GM12878 (cell line): ENCODE data around the gene EFCC1. TPM values are rescaled to one million over a fixed set of nuclear protein-coding genes. Genes with fewer than 3 reads are reported as not detected.

ENCODE experiments used
- ATAC-seq: fragments of 200-7000 bp; cut with Tn5 transposase; 3 replicates; pipeline ENCODE4 v1.9.1; 2020; ENCODE audit warnings: mild to moderate bottlenecking, moderate library complexity
- BruUV-seq: library from RNA; stranded (reverse); fragments of 400-500 nt; replicated peaks from 2 replicates; lab custom pipeline; 2021; lab: Mats Ljungman, UMichigan
- CTCF ChIA-PET: fragments of 300-600 bp; sonication (Branson Sonifier 250); formaldehyde crosslinking; extraction: SDS; loops from one replicate; lab custom pipeline; 2021; ENCODE audit warnings: inconsistent platforms; lab: Yijun Ruan, JAX
- POLR2A ChIA-PET: fragments of 350-600 bp; formaldehyde crosslinking; extraction: SDS; loops from one replicate; lab custom pipeline; 2021; ENCODE audit warnings: inconsistent platforms; lab: Charles Lee
- RAD21 ChIA-PET: fragments of 300-600 bp; sonication (Branson Sonifier 250); formaldehyde crosslinking; loops from one replicate; lab custom pipeline; 2023; ENCODE audit warnings: antibody characterized with exemption; ENCODE audit not compliant: unreplicated experiment; lab: Charles Lee
- SMC1A ChIA-PET: fragments of 300-600 bp; sonication (Branson Sonifier 250); formaldehyde crosslinking; loops from one replicate; lab custom pipeline; 2023; ENCODE audit not compliant: unreplicated experiment, uncharacterized antibody; lab: Charles Lee
- DNase-seq: peaks from one replicate; pipeline ENCODE4 v3.0.0-alpha.2; 2011; ENCODE audit warnings: low read depth, low spot score
- FAIRE-seq: peaks from 3 replicates; lab custom pipeline; 2011; peaks lifted over from hg19 to GRCh38; lab: Jason Lieb, UNC
- H2AFZ ChIP-seq: 2 replicates; pipeline ENCODE4 v1.6.0; 2011; ENCODE audit warnings: low read depth, low read length, control low read depth; ENCODE audit not compliant: control insufficient read depth
- H3K27ac ChIP-seq: 2 replicates; pipeline ENCODE4 v1.5.1; 2011; ENCODE audit warnings: control low read depth; ENCODE audit not compliant: control insufficient read depth, insufficient read depth
- H3K27me3 ChIP-seq, 2 experiments: replicated peaks in 1 of 2; 2 replicates each; pipeline versions ENCODE4 v1.6.0 to v1.6.1; 2011; ENCODE audit warnings: low read length in 1 of 2; ENCODE audit not compliant: control insufficient read depth in 2 of 2, insufficient read depth in 2 of 2
- H3K36me3 ChIP-seq, 2 experiments: 2 replicates each; pipeline ENCODE4 v1.5.1; 2011; ENCODE audit warnings: low read length in 1 of 2; ENCODE audit not compliant: control insufficient read depth in 2 of 2, insufficient read depth in 2 of 2
- H3K4me1 ChIP-seq: 2 replicates; pipeline ENCODE4 v1.6.1; 2011; ENCODE audit warnings: mild to moderate bottlenecking, low read length, moderate library complexity, mixed read lengths; ENCODE audit not compliant: control insufficient read depth, insufficient read depth
- H3K4me2 ChIP-seq: 2 replicates; pipeline ENCODE4 v1.6.0; 2011; ENCODE audit warnings: control low read depth; ENCODE audit not compliant: control insufficient read depth, insufficient read depth
- H3K4me3 ChIP-seq: fragments of 200-600 bp; sonication (generic); 2 replicates; pipeline ENCODE4 v1.5.1; 2016
- H3K79me2 ChIP-seq: 2 replicates; pipeline ENCODE4 v1.6.0; 2011; ENCODE audit warnings: low read length; ENCODE audit not compliant: control insufficient read depth, insufficient read depth
- H3K9ac ChIP-seq: 2 replicates; pipeline ENCODE4 v1.8.0; 2011; ENCODE audit warnings: low read length, control low read depth, mixed read lengths; ENCODE audit not compliant: control insufficient read depth, insufficient read depth
- H3K9me3 ChIP-seq: replicated peaks from 3 replicates; pipeline ENCODE4 v1.5.1; 2011; ENCODE audit warnings: mild to moderate bottlenecking, low read length; ENCODE audit not compliant: control insufficient read depth, insufficient read depth
- H4K20me1 ChIP-seq: 2 replicates; pipeline ENCODE4 v1.6.0; 2011; ENCODE audit not compliant: control insufficient read depth, insufficient read depth
- ATF2 ChIP-seq: IDR thresholded peaks from 2 replicates; pipeline ENCODE4 v1.6.1; 2012; ENCODE audit warnings: low read length, inconsistent platforms
- CHD1 ChIP-seq: IDR thresholded peaks from 2 replicates; pipeline ENCODE4 v1.6.1; 2012; ENCODE audit warnings: low read depth, low read length, improper control_type of control experiment
- CUX1 ChIP-seq: IDR thresholded peaks from 2 replicates; pipeline ENCODE4 v1.6.1; 2012; ENCODE audit warnings: improper control_type of control experiment, low read depth, low read length; ENCODE audit not compliant: insufficient replicate concordance
- SMAD5 ChIP-seq: IDR thresholded peaks from 2 replicates; pipeline ENCODE4 v1.6.1; 2016; ENCODE audit warnings: antibody characterized with exemption, low read depth
- STAT3 ChIP-seq: IDR thresholded peaks from 2 replicates; pipeline ENCODE4 v1.6.1; 2011; ENCODE audit warnings: low read depth, low read length, improper control_type of control experiment
- ZNF274 ChIP-seq: IDR thresholded peaks from one replicate; pipeline ENCODE4 v1.8.0; 2011; ENCODE audit not compliant: insufficient read length, insufficient read depth
- ZZZ3 ChIP-seq: IDR thresholded peaks from 2 replicates; pipeline ENCODE4 v1.6.1; 2011; ENCODE audit warnings: low read depth; ENCODE audit not compliant: control insufficient read depth, insufficient read length
- WGBS: methylation state at CpG from one replicate; pipeline ENCODE4 v1.1.6; 2016; ENCODE audit warnings: low lambda C conversion rate; ENCODE audit not compliant: insufficient replicate concordance, insufficient coverage; ENCODE audit errors: missing lambda C conversion rate; 5-methylcytosine and 5-hydroxymethylcytosine counted together
- in situ Hi-C: fragments of 300-500 bp; cut with MboI; formaldehyde crosslinking; loops from 9 replicates; pipeline ENCODE4 v1.14.3; 2018; ENCODE audit warnings: mixed read lengths
- intact Hi-C: fragments of 100-400 bp; cut with micrococcal nuclease; formaldehyde crosslinking; loops from one replicate; pipeline ENCODE4 v1.14.2; 2022; ENCODE audit not compliant: unreplicated experiment
- polyA plus RNA-seq, 11 experiments: library from polyadenylated mRNA; depleted of rRNA in 4 of 11; unstranded in 6 of 11; stranded (reverse) in 5 of 11; fragments of >200 nt; fragmentation: Nextera tagmentation in 4 of 11; fragmentation: Illumina TruSeq in 1 of 11; extraction: Ambion mirVana in 4 of 11; extraction: Trizol in 1 of 11; gene quantifications; 1 replicate in 1 of 11; 2 replicates in 10 of 11; pipeline versions ENCODE4 v1.2.1 to v1.2.3, GENCODE V29; 2011 to 2016; ENCODE audit warnings: inconsistent platforms in 2 of 11, missing spikeins in 2 of 11, low read depth in 1 of 11
- total RNA-seq, 4 experiments: library from RNA; depleted of rRNA in 3 of 4; stranded (reverse); fragments of >200 nt in 3 of 4; fragmentation: Illumina TruSeq in 1 of 4; extraction: Trizol in 1 of 4; gene quantifications; 2 replicates each; pipeline versions ENCODE4 v1.2.1 to v1.2.3, GENCODE V29; 2013 to 2021

Gene EFCC1
- total and polyA plus RNA-seq, 10 of the 15 experiments (the other 5 are each of a cell fraction or from before 2014, with no cell fraction given) = not detected

- ChIA-PET CTCF (interaction anchor here (1.1 to 6.7 kb wide), 11 partner anchors 14 to 262 kb away, joined by 3 to 220 read pairs (median 20); a partner anchor contains a TSS), POLR2A (no interaction called here), RAD21 (interaction anchor here (1.5 to 7.3 kb wide), 5 partner anchors 38 to 191 kb away, joined by 11 to 88 read pairs (median 16); partner anchors contain the start of gene RAB43), SMC1A (interaction anchor here (0.9 to 7.9 kb wide), 10 partner anchors 17 to 192 kb away, joined by 3 to 118 read pairs (median 9); partner anchors contain the start of genes COPG1 and RAB43)
- BruUV-seq = no TSS peak
- Histone ChIP-seq H3K27me3 (no peaks in the 10 kb centered on the region; a peak in 1 of 4 replicates), H3K36me3 (no peaks in the 10 kb centered on the region), H3K9ac (no peak overlapping the region), H3K4me1 (0 out of 2 replicates have a peak, but pooled peaks cover 3% of the 10 kb centered on the region), H3K79me2 (no peaks in the 10 kb centered on the region), H3K4me3 (no peak overlapping the region), H3K4me2 (no peak overlapping the region), H3K9me3 (no peaks in the 10 kb centered on the region), H2AFZ (no peak overlapping the region), H3K27ac (no peak overlapping the region), H4K20me1 (no peaks in the 10 kb centered on the region)
- no peak for TF ChIP-seq SMAD5
- ATAC-seq (no peak), FAIRE-seq (no peak), DNase-seq (no peak)
- intact Hi-C loops = no loop called here
- 92% methylated on average over 3 of the region's 3 CpGs for WGBS
- in situ Hi-C loops = loop anchor here (5.0 kb wide), 1 partner anchor 188 kb away; no protein-coding TSS in a partner anchor
Observed at GRCh38 chr3:129054605-129055104, 53.6 kb downstream of the EFCC1 start.

- in situ Hi-C loops = loop anchor here (5.0 kb wide), 1 partner anchor 186 kb away; no protein-coding TSS in a partner anchor
Observed at GRCh38 chr3:129056451-129057173, 55.5 kb downstream of the EFCC1 start.

More at GRCh38 chr3:129056451-129057173, 55.5 kb downstream of the EFCC1 start:
- Histone ChIP-seq H3K79me2 (no peaks in the 10 kb centered on the region), H3K9me3 (no peaks in the 10 kb centered on the region), H3K4me2 (no peak overlapping the region), H2AFZ (no peak overlapping the region), H3K36me3 (no peaks in the 10 kb centered on the region), H3K4me3 (no peak overlapping the region), H3K27ac (no peak overlapping the region), H3K4me1 (0 out of 2 replicates have a peak, but pooled peaks cover 3% of the 10 kb centered on the region), H4K20me1 (no peaks in the 10 kb centered on the region), H3K9ac (no peak overlapping the region), H3K27me3 (no peaks in the 10 kb centered on the region; a peak in 1 of 4 replicates)
- ChIA-PET RAD21 (interaction anchor here (7.3 kb wide), 1 partner anchor 189 kb away, joined by 88 read pairs; no protein-coding TSS in a partner anchor), CTCF (interaction anchor here (1.6 kb wide), 1 partner anchor 188 kb away, joined by 5 read pairs; no protein-coding TSS in a partner anchor), POLR2A (no interaction called here), SMC1A (no interaction called here)
- no TSS peak for BruUV-seq
- WGBS = 48% methylated on average over 9 of the region's 9 CpGs
- intact Hi-C loops = no loop called here
- DNase-seq (no peak), FAIRE-seq (no peak), ATAC-seq (no peak)
- TF ChIP-seq ATF2 (no peak), CUX1 (no peak), STAT3 (no peak), ZNF274 (no peak), CHD1 (no peak), ZZZ3 (no peak)
